Measurements from ENCODE around the gene DMTF1.

GRCh38 chr7:87206361-87206760 is 54.1 kb downstream of the DMTF1 start:
- TF ChIP-seq ZNF580 (tag by site-specific recombination; IDR thresholded peaks at IDR 0.05) (no peak), CTCF (tag by site-specific recombination; IDR thresholded peaks at IDR 0.05) (no peak), ZNF274 (IDR thresholded peaks at IDR 0.05; ENCODE audit: low read length) (no peak), ZNF274 (tag by site-specific recombination; IDR thresholded peaks at IDR 0.05; ENCODE audit: borderline replicate concordance) (no peak), KLF16 (tag by site-specific recombination; IDR thresholded peaks at IDR 0.05) (no peak), ZNF169 (tag by site-specific recombination; IDR thresholded peaks at IDR 0.05) (no peak), ZNF654 (tag by site-specific recombination; IDR thresholded peaks at IDR 0.05; ENCODE audit: low read depth) (no peak)

All from HEK293 (cell line).